Epithelial cell of proximal tubule (primary cell): ENCODE measurements around the gene HEMGN. TPM values are rescaled to one million over a fixed set of nuclear protein-coding genes. Genes with fewer than 3 reads are reported as not detected.

Experiments
- DNase-seq: peaks from one replicate; pipeline ENCODE4 v3.0.0-alpha.2; 2011; ENCODE audit warnings: low read depth
- H3K4me3 ChIP-seq: 2 replicates; pipeline ENCODE4 v1.5.1; 2011; ENCODE audit warnings: low read depth, mild to moderate bottlenecking, low read length
- CTCF ChIP-seq: conservative IDR thresholded peaks from 2 replicates; pipeline ENCODE4 v1.5.1; 2012; ENCODE audit warnings: low read depth, mild to moderate bottlenecking, low read length
- total RNA-seq: library from RNA; depleted of rRNA; stranded (reverse); fragments of >200 nt; gene quantifications from 2 replicates; pipeline ENCODE4 v1.2.3, GENCODE V29; 2015

Gene HEMGN
- total RNA-seq, 1 donor from 2014 or later, result not detected

- no peak overlapping the region for H3K4me3 ChIP-seq
- TF ChIP-seq CTCF, result no peak
- no peak for DNase-seq
Measured at GRCh38 chr9:97975376-97975775, 37.4 kb upstream of the HEMGN start.

GRCh38 chr9:97972753-97973152 lies 34.8 kb upstream of the HEMGN start:
- no peak for DNase-seq
- no peak overlapping the region for H3K4me3 ChIP-seq
- TF ChIP-seq CTCF, result no peak

DNA sequence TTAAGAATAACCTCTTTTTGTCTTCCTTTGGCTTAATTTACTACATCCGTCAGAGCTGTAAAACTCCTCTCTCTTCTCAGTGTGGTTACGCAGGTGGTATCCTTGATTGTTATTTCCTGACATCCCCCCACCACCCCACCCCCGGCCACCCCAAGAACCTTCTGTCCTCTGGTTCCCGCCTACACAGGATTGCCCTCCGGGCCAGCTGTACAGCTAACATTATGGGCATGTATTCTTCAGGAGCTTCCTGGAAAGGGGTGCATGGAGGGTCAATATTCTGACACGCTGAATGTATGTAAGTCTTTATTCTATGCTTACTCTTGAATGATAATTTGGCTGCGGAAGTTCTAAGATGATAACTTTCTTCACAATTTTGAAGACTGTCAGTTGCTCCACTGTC lies 32.2 kb upstream of the HEMGN start:
- no peak overlapping the region for H3K4me3 ChIP-seq
- DNase-seq, result no peak
- TF ChIP-seq CTCF, result no peak

GRCh38 chr9:97969014-97969413 lies 31.0 kb upstream of the HEMGN start:
- no peak for TF ChIP-seq CTCF
- H3K4me3 ChIP-seq, result no peak overlapping the region
- DNase-seq, result no peak

DNA sequence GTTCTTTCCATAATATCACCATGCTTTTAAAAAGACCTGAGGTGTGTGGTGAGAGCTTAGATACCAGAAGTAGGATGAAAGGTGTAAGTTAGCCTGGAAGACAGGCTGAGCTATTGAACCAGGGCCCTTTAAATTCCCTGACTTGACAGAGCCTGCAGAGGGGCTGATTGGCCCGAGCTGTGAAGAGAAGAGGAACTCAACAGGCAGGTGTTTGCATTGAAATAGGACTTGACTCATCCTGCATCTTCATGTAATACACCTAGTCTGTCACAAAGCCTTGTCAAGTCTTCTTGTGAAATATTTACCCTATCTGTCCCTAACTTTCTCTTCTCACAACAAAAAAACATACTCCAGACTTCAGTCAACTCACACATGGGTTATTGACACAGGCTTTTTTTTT lies 28.5 kb upstream of the HEMGN start:
- DNase-seq, result no peak
- no peak overlapping the region for H3K4me3 ChIP-seq
- no peak for TF ChIP-seq CTCF

- no peak for DNase-seq
- no peak for TF ChIP-seq CTCF
- no peak overlapping the region for H3K4me3 ChIP-seq
Measured at GRCh38 chr9:97964901-97965300, 26.9 kb upstream of the HEMGN start.

DNA sequence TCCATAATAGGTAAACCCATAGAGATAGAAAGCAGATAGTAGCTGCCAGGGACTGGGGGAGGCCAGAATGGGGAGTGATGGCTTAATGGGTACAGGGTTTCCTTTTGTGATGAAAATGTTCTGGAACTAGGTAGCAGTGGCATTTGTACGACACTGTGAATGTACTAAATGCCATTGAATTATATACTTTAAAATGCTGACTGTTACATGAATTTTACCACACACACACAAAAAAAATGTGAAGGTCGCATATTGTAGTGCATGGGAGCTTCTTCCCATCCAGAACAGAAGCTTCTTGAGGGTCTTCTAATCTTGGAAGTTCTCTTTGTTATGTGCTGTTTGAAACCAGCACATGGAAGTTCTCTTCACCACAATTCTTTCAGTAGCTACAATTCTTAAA lies 25.3 kb upstream of the HEMGN start:
- no peak for DNase-seq
- no peak for TF ChIP-seq CTCF
- H3K4me3 ChIP-seq, result no peak overlapping the region
